H1 (cell line): ENCODE data around the gene GTF2A1. TPM values are rescaled to one million over a fixed set of nuclear protein-coding genes. Genes with fewer than 3 reads are reported as not detected.

Experiments used
- CTCF ChIA-PET: fragments of 300-600 bp; sonication (Branson Sonifier 250); formaldehyde crosslinking; loops from one replicate; lab custom pipeline; 2021; ENCODE audit not compliant: partially characterized antibody; lab: Charles Lee
- POLR2A ChIA-PET: fragments of 300-600 bp; sonication (Branson Sonifier 250); formaldehyde crosslinking; loops from one replicate; lab custom pipeline; 2021; ENCODE audit warnings: inconsistent platforms; ENCODE audit not compliant: partially characterized antibody; lab: Charles Lee
- DNase-seq, 2 experiments: peaks; one replicate each; pipeline versions ENCODE4 v3.0.0 to v3.0.0-alpha.2; 2010 to 2022; ENCODE audit warnings: low spot score in 2 of 2, low read depth in 1 of 2, mixed read lengths in 1 of 2
- FAIRE-seq: peaks from 2 replicates; lab custom pipeline; 2011; peaks lifted over from hg19 to GRCh38; lab: Jason Lieb, UNC
- H2AFZ ChIP-seq: 2 replicates; pipeline ENCODE4 v1.8.1; 2012; ENCODE audit warnings: low read length, inconsistent platforms
- H2AK5ac ChIP-seq: 2 replicates; pipeline ENCODE4 v1.6.1; 2013; ENCODE audit warnings: low read depth, low read length
- H2BK120ac ChIP-seq: replicated peaks from 2 replicates; pipeline ENCODE3; 2013; ENCODE audit warnings: low read depth, low read length, inconsistent platforms
- H2BK12ac ChIP-seq: 2 replicates; pipeline ENCODE4 v1.6.1; 2013; ENCODE audit warnings: low read depth, low read length
- H2BK15ac ChIP-seq: 2 replicates; pipeline ENCODE4 v1.6.1; 2013; ENCODE audit warnings: low read length
- H2BK20ac ChIP-seq: 2 replicates; pipeline ENCODE4 v1.6.1; 2013; ENCODE audit warnings: low read length
- H2BK5ac ChIP-seq: 2 replicates; pipeline ENCODE4 v1.6.1; 2013; ENCODE audit warnings: low read depth, low read length
- H3K14ac ChIP-seq: 2 replicates; pipeline ENCODE4 v1.6.1; 2013; ENCODE audit warnings: inconsistent platforms; ENCODE audit not compliant: insufficient read length
- H3K18ac ChIP-seq: 2 replicates; pipeline ENCODE4 v1.6.1; 2013; ENCODE audit warnings: low read length; ENCODE audit errors: extremely low read depth
- H3K23ac ChIP-seq: 2 replicates; pipeline ENCODE4 v1.6.1; 2013; ENCODE audit warnings: inconsistent platforms; ENCODE audit not compliant: insufficient read length
- H3K23me2 ChIP-seq: 2 replicates; pipeline ENCODE4 v1.6.1; 2013; ENCODE audit warnings: low read depth, low read length
- H3K27ac ChIP-seq: 2 replicates; pipeline ENCODE4 v1.6.1; 2011; ENCODE audit warnings: low read depth, low read length, inconsistent platforms
- H3K27me3 ChIP-seq, 4 experiments: replicated peaks in 1 of 4; 1 replicate in 1 of 4; 2 replicates in 3 of 4; pipeline versions ENCODE4 v1.6.1 to v1.8.1; 2011 to 2013; ENCODE audit warnings: low read length in 3 of 4, mild to moderate bottlenecking in 3 of 4, inconsistent platforms in 2 of 4, mixed read lengths in 2 of 4, moderate library complexity in 1 of 4; ENCODE audit not compliant: control insufficient read depth in 3 of 4, insufficient read depth in 3 of 4; ENCODE audit errors: extremely low read depth in 1 of 4
- H3K36me3 ChIP-seq, 4 experiments: 2 replicates each; pipeline versions ENCODE4 v1.6.1 to v1.8.1; 2011 to 2013; ENCODE audit warnings: mild to moderate bottlenecking in 4 of 4, low read length in 3 of 4, moderate library complexity in 2 of 4, control low read depth in 1 of 4, inconsistent platforms in 1 of 4; ENCODE audit not compliant: insufficient read depth in 4 of 4, control insufficient read depth in 2 of 4
- H3K4ac ChIP-seq: replicated peaks from 2 replicates; pipeline ENCODE3; 2013; ENCODE audit warnings: low read length, low read depth, mixed read lengths, inconsistent platforms; ENCODE audit not compliant: insufficient read length
- H3K4me1 ChIP-seq, 4 experiments: replicated peaks in 1 of 4; 1 replicate in 1 of 4; 2 replicates in 3 of 4; pipeline versions ENCODE4 v1.6.1 to v1.8.1; 2011 to 2013; ENCODE audit warnings: low read length in 3 of 4, inconsistent platforms in 2 of 4, mixed read lengths in 1 of 4; ENCODE audit not compliant: insufficient read depth in 4 of 4, control insufficient read depth in 3 of 4
- H3K4me2 ChIP-seq, 2 experiments: 2 replicates each; pipeline versions ENCODE4 v1.6.1 to v1.8.1; 2011 to 2013; ENCODE audit warnings: low read depth in 2 of 2, low read length in 2 of 2, control low read depth in 1 of 2, inconsistent platforms in 1 of 2, mild to moderate bottlenecking in 1 of 2; ENCODE audit not compliant: insufficient read depth in 1 of 2
- H3K4me3 ChIP-seq, 4 experiments: fragments of 200-600, 300-600 bp in 1 of 4; sonication (generic), shearing (Covaris generic), sonication (Bioruptor Twin) in 1 of 4; 2 replicates each; pipeline versions ENCODE4 v1.5.1 to v1.8.1; 2011 to 2016; ENCODE audit warnings: low read length in 4 of 4, low read depth in 3 of 4, control low read depth in 2 of 4, inconsistent platforms in 2 of 4, mild to moderate bottlenecking in 2 of 4, mixed read lengths in 1 of 4, moderate library complexity in 1 of 4; ENCODE audit not compliant: insufficient read depth in 2 of 4; ENCODE audit errors: extremely low read depth in 1 of 4
- H3K56ac ChIP-seq: replicated peaks from 2 replicates; pipeline ENCODE3; 2013; ENCODE audit warnings: low read depth, mild to moderate bottlenecking, mixed read lengths, low read length, inconsistent platforms; ENCODE audit not compliant: insufficient read length
- H3K79me1 ChIP-seq: 2 replicates; pipeline ENCODE4 v1.6.1; 2013; ENCODE audit warnings: low read depth, low read length, control low read depth
- H3K79me2 ChIP-seq, 2 experiments: 2 replicates each; pipeline versions ENCODE4 v1.6.1 to v1.8.1; 2012 to 2013; ENCODE audit warnings: low read length in 2 of 2, mild to moderate bottlenecking in 2 of 2, inconsistent platforms in 1 of 2; ENCODE audit not compliant: insufficient read depth in 2 of 2, control insufficient read depth in 1 of 2
- H3K9ac ChIP-seq, 4 experiments: replicated peaks in 1 of 4; 1 replicate in 1 of 4; 2 replicates in 3 of 4; pipeline versions ENCODE4 v1.6.1 to v1.8.1; 2011 to 2013; ENCODE audit warnings: low read depth in 3 of 4, low read length in 3 of 4, control low read depth in 2 of 4, mild to moderate bottlenecking in 2 of 4, moderate library complexity in 2 of 4, inconsistent platforms in 1 of 4; ENCODE audit errors: extremely low read depth in 1 of 4
- H3K9me3 ChIP-seq, 2 experiments: 2 replicates each; pipeline versions ENCODE4 v1.6.1 to v1.8.1; 2012 to 2013; ENCODE audit warnings: mild to moderate bottlenecking in 2 of 2, moderate library complexity in 2 of 2, control low read depth in 1 of 2, inconsistent platforms in 1 of 2, low read depth in 1 of 2, low read length in 1 of 2, mixed read lengths in 1 of 2; ENCODE audit not compliant: insufficient read depth in 2 of 2
- H4K20me1 ChIP-seq, 2 experiments: replicated peaks in 1 of 2; 2 replicates each; pipeline versions ENCODE3 to v1.8.1; 2011 to 2013; ENCODE audit warnings: inconsistent platforms in 2 of 2, low read length in 2 of 2, mild to moderate bottlenecking in 1 of 2; ENCODE audit not compliant: insufficient read depth in 2 of 2, control insufficient read depth in 1 of 2
- H4K5ac ChIP-seq: 2 replicates; pipeline ENCODE4 v1.6.1; 2013; ENCODE audit warnings: low read length, low read depth, mixed read lengths, inconsistent platforms; ENCODE audit not compliant: insufficient read length
- H4K8ac ChIP-seq: 2 replicates; pipeline ENCODE4 v1.8.0; 2013; ENCODE audit warnings: mild to moderate bottlenecking, moderate library complexity, low read length, inconsistent platforms; ENCODE audit not compliant: insufficient read depth; ENCODE audit errors: extremely low read depth
- H4K91ac ChIP-seq: replicated peaks from 2 replicates; pipeline ENCODE3; 2013; ENCODE audit warnings: low read length, mixed read lengths, inconsistent platforms; ENCODE audit not compliant: insufficient read length
- polyA plus RNA-seq, 7 experiments: library from polyadenylated mRNA; depleted of rRNA in 3 of 7; stranded (reverse) in 5 of 7; unstranded in 2 of 7; fragments of >200 nt in 5 of 7; fragments of 200-250 nt in 2 of 7; gene quantifications; 1 replicate in 5 of 7; 2 replicates in 1 of 7; 4 replicates in 1 of 7; pipeline versions ENCODE4 v1.2.1 to v1.2.3, GENCODE V29; 2011 to 2013; ENCODE audit warnings: missing spikeins in 2 of 7, mixed read lengths in 2 of 7
- total RNA-seq: library from RNA; stranded (reverse); fragmentation: NEBNext Ultra II Directional; extraction: Animal tissue kit (Norgen Biotek cat#: 25700); gene quantifications from 2 replicates; pipeline ENCODE4 v1.2.1, GENCODE V29; 2021
- TF ChIP-seq, protein P1 (sequence below): IDR thresholded peaks from 2 replicates; pipeline ENCODE4 v1.6.1; 2011; ENCODE audit warnings: low read depth, mild to moderate bottlenecking, low read length; ENCODE audit not compliant: insufficient read depth

GTF2A1 gene
- total and polyA plus RNA-seq, 2 of the 8 experiments (the other 6 are each of a cell fraction or from before 2014, with no cell fraction given): 24.1 to 57.8 TPM

DNA sequence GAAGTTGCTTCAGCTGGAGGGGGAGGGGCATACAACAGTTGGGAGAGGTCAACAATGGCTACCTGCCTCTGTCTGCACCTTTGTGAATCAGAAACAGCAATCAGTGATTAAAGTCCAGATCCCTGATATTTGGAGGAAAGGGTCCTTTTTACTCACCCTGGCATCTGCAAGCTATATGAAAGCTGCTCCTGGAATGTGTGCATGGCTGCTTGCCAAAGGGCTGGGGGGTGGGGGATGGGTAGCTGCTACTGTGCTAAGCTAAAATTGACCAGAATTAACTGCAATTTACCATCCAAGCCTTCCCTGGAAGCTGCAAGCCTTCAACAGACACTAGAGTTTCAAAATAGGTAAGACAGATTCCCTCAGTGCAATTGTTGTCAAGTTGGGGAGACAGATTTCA is 13.5 kb upstream of the GTF2A1 start:
- Histone ChIP-seq H3K4me2 (no peak overlapping the region), H4K20me1 (no peaks in the 10 kb centered on the region), H3K4me3 (no peak overlapping the region), H2BK5ac (no peak overlapping the region), H3K79me2 (no peaks in the 10 kb centered on the region), H3K14ac (no peak overlapping the region), H3K9ac (no peak overlapping the region), H3K27ac (no peak overlapping the region), H4K91ac (no peak overlapping the region), H3K23ac (no peak overlapping the region), H2AK5ac (no peak overlapping the region), H3K23me2 (no peaks in the 10 kb centered on the region), H3K79me1 (no peaks in the 10 kb centered on the region), H3K4me1 (peaks cover 0 to 3% (median 0%) of the 10 kb centered on the region in 4 experiments; a peak in 3 of 7 replicates), H3K18ac (no peak overlapping the region), H3K27me3 (no peaks in the 10 kb centered on the region), H4K8ac (no peak overlapping the region), H2BK120ac (no peak overlapping the region), H2BK12ac (no peak overlapping the region), H2AFZ (no peak overlapping the region), H2BK20ac (no peak overlapping the region), H2BK15ac (no peak overlapping the region), H3K36me3 (no peaks in the 10 kb centered on the region; a peak in 1 of 8 replicates), H4K5ac (no peak overlapping the region), H3K4ac (no peak overlapping the region), H3K9me3 (peaks cover 3 to 9% of the 10 kb centered on the region in 2 experiments; a peak in 2 of 4 replicates), H3K56ac (no peak overlapping the region)
- no peak for DNase-seq
- ChIA-PET CTCF (interaction anchor here (0.6 to 1.7 kb wide), 5 partner anchors 8 to 219 kb away, joined by 3 to 5 read pairs (median 4); no protein-coding TSS in a partner anchor), POLR2A (interaction anchor here (0.6 to 5.7 kb wide), 4 partner anchors 12 to 215 kb away, joined by 3 to 38 read pairs (median 5); partner anchors contain the start of gene GTF2A1)
- no peak for FAIRE-seq
- TF ChIP-seq, protein P1, sequence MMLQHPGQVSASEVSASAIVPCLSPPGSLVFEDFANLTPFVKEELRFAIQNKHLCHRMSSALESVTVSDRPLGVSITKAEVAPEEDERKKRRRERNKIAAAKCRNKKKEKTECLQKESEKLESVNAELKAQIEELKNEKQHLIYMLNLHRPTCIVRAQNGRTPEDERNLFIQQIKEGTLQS: no peak
